Vagina (tissue), 2 donors: ENCODE data around the gene RCN2. TPM values are rescaled to one million over a fixed set of nuclear protein-coding genes. Genes with fewer than 3 reads are reported as not detected.

Experiments used
- DNase-seq, 2 donors: peaks; one replicate each; pipeline ENCODE4 v3.0.0-alpha.2; 2017; ENCODE audit errors: extremely low spot score in 2 of 2
- H3K27ac ChIP-seq: fragments of 200-600 bp; sonication (generic); one replicate; pipeline ENCODE4 v1.5.1; 2019
- H3K27me3 ChIP-seq: fragments of 200-600 bp; sonication (generic); one replicate; pipeline ENCODE4 v1.5.1; 2019
- H3K36me3 ChIP-seq, 2 donors: fragments of 200-600 bp; sonication (generic); one replicate each; pipeline ENCODE4 v1.5.1; 2017 to 2019
- H3K4me1 ChIP-seq: fragments of 200-600 bp; sonication (generic); one replicate; pipeline ENCODE4 v1.5.1; 2019
- H3K4me3 ChIP-seq, 2 donors: fragments of 200-600 bp; sonication (generic); 1 replicate in 1 of 2; 2 replicates in 1 of 2; pipeline ENCODE4 v1.5.1; 2016 to 2019
- H3K9me3 ChIP-seq: fragments of 200-600 bp; sonication (generic); one replicate; pipeline ENCODE4 v1.5.1; 2019
- CTCF ChIP-seq, 3 experiments: fragments of 450-650 bp in 2 of 3; fragments of 200-600 bp in 1 of 3; sonication (generic) in 1 of 3; IDR thresholded peaks; one replicate each; pipeline ENCODE4 v1.5.1; 2017 to 2019; ENCODE audit warnings: antibody characterized with exemption in 3 of 3, mild to moderate bottlenecking in 2 of 3, moderate library complexity in 2 of 3
- POLR2A ChIP-seq, 2 donors: fragments of 450-650 bp; IDR thresholded peaks; one replicate each; pipeline ENCODE4 v1.6.1; 2017; ENCODE audit warnings: antibody characterized with exemption in 2 of 2, mild to moderate bottlenecking in 2 of 2, moderate library complexity in 2 of 2
- POLR2AphosphoS5 ChIP-seq, 2 donors: sonication (generic); formaldehyde crosslinking; IDR thresholded peaks; one replicate each; pipeline ENCODE4 v1.9.0; 2017; ENCODE audit warnings: antibody characterized with exemption in 2 of 2, mild to moderate bottlenecking in 2 of 2, low read depth in 1 of 2; ENCODE audit not compliant: insufficient read depth in 1 of 2
- intact Hi-C: fragments of 100-400 bp; cut with DNase I; formaldehyde crosslinking; loops from one replicate; pipeline ENCODE4 v1.15.1; 2023
- total RNA-seq: library from RNA; depleted of rRNA; stranded (reverse); fragments of >200 nt; gene quantifications from one replicate; pipeline ENCODE4 v1.2.3, GENCODE V29; 2016

The RCN2 gene
- total RNA-seq, 1 donor from 2014 or later = 39.5 TPM

DNA sequence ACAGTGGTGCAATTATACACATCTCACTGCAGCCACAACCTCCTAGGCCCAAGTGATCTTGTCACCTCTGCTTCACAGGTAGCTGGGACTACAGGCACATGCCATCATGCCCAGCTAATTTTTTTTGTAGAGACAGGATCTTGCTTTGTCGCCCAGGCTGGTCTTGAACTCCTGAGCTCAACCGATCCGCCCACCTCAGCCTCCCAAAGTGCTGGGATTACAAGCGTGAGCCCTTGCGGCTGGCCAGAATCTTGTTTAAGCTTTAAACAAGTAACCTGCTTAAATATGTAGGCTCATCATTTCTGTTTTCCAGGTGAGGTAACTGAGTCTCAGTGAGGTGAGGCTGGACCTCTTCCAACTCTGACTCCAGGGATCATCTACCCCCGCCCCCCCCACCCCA is 55.7 kb downstream of the RCN2 start:
- no peak for TF ChIP-seq POLR2A (IDR thresholded peaks at IDR 0.05)
- TF ChIP-seq CTCF (IDR thresholded peaks at IDR 0.05) = no peak
- no peak for TF ChIP-seq POLR2AphosphoS5 (IDR thresholded peaks at IDR 0.05; ENCODE audit: insufficient read depth in 1 of 2, low read depth in 1 of 2)
- H3K4me1 ChIP-seq = no peaks in the 10 kb centered on the region
- intact Hi-C loops = no loop called here
- H3K27me3 ChIP-seq = no peaks in the 10 kb centered on the region
- DNase-seq = no peak
- H3K36me3 ChIP-seq = no peaks in the 10 kb centered on the region
- H3K9me3 ChIP-seq = no peaks in the 10 kb centered on the region
- H3K27ac ChIP-seq = no peak overlapping the region
- no peak overlapping the region for H3K4me3 ChIP-seq

GRCh38 chr15:76987896-76988860 is 56.6 kb downstream of the RCN2 start:
- no peaks in the 10 kb centered on the region for H3K27me3 ChIP-seq
- no peak overlapping the region for H3K27ac ChIP-seq
- TF ChIP-seq CTCF (IDR thresholded peaks at IDR 0.05) (no peak), POLR2AphosphoS5 (IDR thresholded peaks at IDR 0.05; ENCODE audit: insufficient read depth in 1 of 2, low read depth in 1 of 2) (no peak), POLR2A (IDR thresholded peaks at IDR 0.05) (no peak)
- no peaks in the 10 kb centered on the region for H3K4me1 ChIP-seq
- no peak for DNase-seq
- no peaks in the 10 kb centered on the region for H3K36me3 ChIP-seq
- H3K4me3 ChIP-seq = no peak overlapping the region
- intact Hi-C loops = no loop called here
- no peaks in the 10 kb centered on the region for H3K9me3 ChIP-seq

DNA sequence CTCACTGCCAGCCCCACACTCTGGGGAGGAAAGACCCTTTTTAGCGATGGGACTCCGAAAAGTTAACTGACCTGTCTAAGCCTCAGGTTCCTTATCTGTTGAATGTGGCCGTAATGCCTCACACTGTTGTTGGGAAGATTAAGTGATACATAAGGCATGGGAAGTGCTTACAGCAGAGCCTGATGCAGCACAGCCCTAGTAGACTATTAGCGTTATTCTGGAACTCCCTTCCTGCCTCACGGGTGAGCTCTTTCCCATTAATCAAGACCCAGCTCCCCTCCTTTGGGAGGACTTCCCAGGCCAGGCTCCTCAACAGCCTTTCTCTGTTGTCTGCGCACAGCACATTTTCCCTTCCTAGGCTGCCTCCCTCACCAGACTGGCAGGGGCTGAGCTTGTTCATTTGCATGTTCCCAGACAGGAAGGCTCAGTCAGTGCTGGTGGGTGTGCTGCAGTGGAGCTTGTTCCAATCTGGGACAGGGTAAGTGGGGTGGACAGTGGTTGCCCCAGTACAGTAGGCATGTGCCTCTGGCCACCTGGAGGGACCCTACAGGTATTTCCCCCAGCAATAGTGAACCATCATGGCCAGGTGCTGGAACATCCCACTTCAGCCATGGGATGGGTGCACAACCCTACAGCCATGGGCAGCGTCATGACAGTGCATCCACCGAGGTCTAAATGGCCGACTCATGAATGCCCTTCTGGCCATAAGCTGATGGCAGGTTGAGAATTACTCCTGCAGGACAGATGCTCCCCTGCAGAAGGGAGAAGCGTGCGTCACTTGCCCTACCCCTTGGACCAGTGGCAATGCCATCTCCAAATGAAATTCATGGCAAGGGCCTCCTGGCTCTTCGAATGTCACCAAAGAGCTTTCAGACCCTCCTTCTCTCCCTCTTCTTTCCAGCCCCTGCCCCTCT is 57.6 kb downstream of the RCN2 start:
- DNase-seq = no peak
- Histone ChIP-seq H3K27me3 (no peaks in the 10 kb centered on the region), H3K4me1 (no peaks in the 10 kb centered on the region), H3K36me3 (no peaks in the 10 kb centered on the region), H3K27ac (no peak overlapping the region), H3K4me3 (no peak overlapping the region), H3K9me3 (no peaks in the 10 kb centered on the region)
- intact Hi-C loops = no loop called here
- TF ChIP-seq CTCF (IDR thresholded peaks at IDR 0.05) = no peak
- no peak for TF ChIP-seq POLR2A (IDR thresholded peaks at IDR 0.05)
- TF ChIP-seq POLR2AphosphoS5 (IDR thresholded peaks at IDR 0.05; ENCODE audit: insufficient read depth in 1 of 2, low read depth in 1 of 2) = no peak

DNA sequence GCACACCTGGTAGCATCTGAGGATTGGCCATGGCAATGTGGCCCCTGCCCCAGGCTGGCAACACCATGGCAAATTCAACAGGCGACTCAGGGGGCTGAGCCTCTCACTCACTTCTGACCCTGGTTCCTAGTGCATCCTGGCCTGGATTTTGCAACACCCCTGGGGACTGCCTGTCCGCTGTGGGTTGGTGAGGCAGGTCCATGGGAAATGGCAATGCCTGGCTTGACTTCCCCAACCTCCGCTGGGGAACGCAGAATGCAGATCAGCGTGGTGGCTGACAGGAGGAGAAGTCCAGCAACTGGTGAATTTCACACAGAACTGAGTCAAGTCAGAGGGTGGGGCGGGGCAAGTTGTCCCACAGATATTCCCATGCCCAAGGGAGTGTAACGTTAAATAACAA is 59.5 kb downstream of the RCN2 start:
- no peaks in the 10 kb centered on the region for H3K36me3 ChIP-seq
- H3K27me3 ChIP-seq = no peaks in the 10 kb centered on the region
- no peak for TF ChIP-seq POLR2AphosphoS5 (IDR thresholded peaks at IDR 0.05; ENCODE audit: insufficient read depth in 1 of 2, low read depth in 1 of 2)
- TF ChIP-seq CTCF (IDR thresholded peaks at IDR 0.05) = no peak
- TF ChIP-seq POLR2A (IDR thresholded peaks at IDR 0.05) = no peak
- no peak overlapping the region for H3K27ac ChIP-seq
- no peak for DNase-seq
- H3K9me3 ChIP-seq = no peaks in the 10 kb centered on the region
- intact Hi-C loops = no loop called here
- no peak overlapping the region for H3K4me3 ChIP-seq
- H3K4me1 ChIP-seq = peaks cover 14% of the 10 kb centered on the region
